ENCODE measurements around the gene CNTN5. TPM values are rescaled to one million over a fixed set of nuclear protein-coding genes. Genes with fewer than 3 reads are reported as not detected.

Gene CNTN5
- total RNA-seq, 1 donor from 2014 or later, result 17.7 TPM

- Mint-ChIP-seq H3K36me3 (no peaks in the 10 kb centered on the region), H3K27ac (no peak overlapping the region), H3K27me3 (ENCODE audit: low read depth) (no peaks in the 10 kb centered on the region)
Measured at GRCh38 chr11:99244613-99245012, 223.9 kb downstream of the CNTN5 start.

DNA sequence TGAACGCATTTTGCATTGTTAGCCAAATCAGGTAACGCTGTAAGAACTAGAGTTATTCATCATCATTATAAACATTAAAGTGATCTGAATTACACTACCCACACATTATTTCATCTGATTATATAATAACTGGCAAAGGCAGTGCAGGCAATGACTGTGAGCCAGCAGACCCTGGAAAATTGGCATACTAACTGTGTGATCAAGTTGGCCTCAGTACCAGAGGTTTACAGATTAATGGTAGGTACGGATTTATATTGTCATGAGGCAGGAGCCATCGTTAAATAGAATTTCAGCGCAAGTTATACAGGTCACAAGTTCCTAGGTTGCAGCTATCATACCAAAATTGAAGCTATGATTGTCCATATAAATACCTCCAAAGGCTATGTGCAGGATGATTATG is 225.4 kb downstream of the CNTN5 start:
- H3K27me3 Mint-ChIP-seq (ENCODE audit: low read depth), result no peaks in the 10 kb centered on the region
- no peak for DNase-seq (ENCODE audit: low spot score in 2 of 2, unreplicated experiment in 2 of 2)
- H3K36me3 Mint-ChIP-seq, result no peaks in the 10 kb centered on the region
- H3K27ac Mint-ChIP-seq, result no peak overlapping the region
- H3K9me3 Mint-ChIP-seq, result peaks cover 9% of the 10 kb centered on the region
- no peak for TF ChIP-seq CTCF (IDR thresholded peaks at IDR 0.05; ENCODE audit: unreplicated experiment)
- no peaks in the 10 kb centered on the region for H3K4me1 Mint-ChIP-seq
- no peak overlapping the region for H3K4me3 Mint-ChIP-seq

More at GRCh38 chr11:99244613-99245012, 223.9 kb downstream of the CNTN5 start:
- Mint-ChIP-seq H3K4me1 (no peaks in the 10 kb centered on the region), H3K4me3 (no peak overlapping the region), H3K9me3 (peaks cover 9% of the 10 kb centered on the region)
- TF ChIP-seq CTCF (IDR thresholded peaks at IDR 0.05; ENCODE audit: unreplicated experiment), result no peak
- DNase-seq (ENCODE audit: low spot score in 2 of 2, unreplicated experiment in 2 of 2), result no peak

DNA sequence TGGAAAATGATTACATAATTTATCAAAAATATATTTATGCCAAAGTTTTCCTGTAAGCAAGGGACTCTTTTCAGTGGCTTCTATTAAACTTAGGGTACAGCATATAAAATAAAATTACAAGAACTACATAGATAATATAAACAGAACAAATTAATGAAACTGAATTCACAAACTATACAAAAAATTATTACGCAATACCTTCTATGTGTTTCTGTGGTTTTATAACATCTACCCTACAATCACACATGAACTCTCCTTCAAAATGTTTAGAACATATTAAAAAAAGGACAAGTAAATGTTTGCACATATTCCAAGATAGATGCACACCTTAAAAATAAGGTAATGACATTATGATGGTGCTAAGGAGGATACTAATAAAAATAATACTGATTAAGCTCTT is 235.9 kb downstream of the CNTN5 start:
- Mint-ChIP-seq H3K4me1 (no peaks in the 10 kb centered on the region), H3K36me3 (no peaks in the 10 kb centered on the region), H3K4me3 (no peak overlapping the region), H3K27ac (no peak overlapping the region), H3K9me3 (no peaks in the 10 kb centered on the region), H3K27me3 (ENCODE audit: low read depth) (no peaks in the 10 kb centered on the region)
- DNase-seq (ENCODE audit: low spot score in 2 of 2, unreplicated experiment in 2 of 2), result no peak
- TF ChIP-seq CTCF (IDR thresholded peaks at IDR 0.05; ENCODE audit: unreplicated experiment), result no peak

DNA sequence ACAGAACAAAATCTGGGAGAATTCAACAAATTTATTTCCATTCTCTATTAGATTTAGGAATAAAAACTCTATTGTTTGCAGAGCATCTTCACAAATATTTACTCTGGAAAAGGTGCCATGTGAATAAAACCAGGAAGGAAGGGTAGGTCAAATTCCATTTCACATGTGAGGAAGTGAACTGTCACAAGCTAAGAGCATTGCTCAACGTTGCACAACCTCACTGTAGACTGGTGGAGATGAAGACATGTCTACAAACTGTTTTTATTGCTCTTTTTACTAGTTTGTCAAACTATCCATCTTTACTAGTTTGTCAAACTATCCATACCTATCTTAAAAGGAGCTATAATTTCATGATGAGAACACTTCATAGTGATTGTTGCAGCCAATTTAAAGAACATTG is 236.4 kb downstream of the CNTN5 start:
- no peak overlapping the region for H3K4me3 Mint-ChIP-seq
- TF ChIP-seq CTCF (IDR thresholded peaks at IDR 0.05; ENCODE audit: unreplicated experiment), result no peak
- H3K27me3 Mint-ChIP-seq (ENCODE audit: low read depth), result no peaks in the 10 kb centered on the region
- no peaks in the 10 kb centered on the region for H3K4me1 Mint-ChIP-seq
- no peaks in the 10 kb centered on the region for H3K36me3 Mint-ChIP-seq
- H3K27ac Mint-ChIP-seq, result no peak overlapping the region
- H3K9me3 Mint-ChIP-seq, result no peaks in the 10 kb centered on the region
- no peak for DNase-seq (ENCODE audit: low spot score in 2 of 2, unreplicated experiment in 2 of 2)

DNA sequence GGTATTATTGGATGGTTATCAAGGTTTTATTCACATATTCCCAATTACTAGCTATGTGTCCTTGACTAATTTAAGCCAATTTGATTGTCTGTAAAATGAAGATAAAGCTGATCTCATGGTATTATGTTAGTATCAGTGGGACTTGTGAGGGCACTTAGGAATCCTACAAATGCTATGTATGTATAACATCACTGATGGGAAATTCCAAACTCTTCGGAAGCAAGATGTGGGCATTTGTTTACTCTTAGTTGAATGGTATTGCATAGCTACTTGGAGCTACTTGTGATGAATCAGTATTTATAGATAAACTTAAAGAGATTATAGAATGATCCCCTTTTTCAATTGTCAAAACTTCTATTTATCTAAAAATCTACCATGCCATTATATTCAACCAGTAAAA is 239.9 kb downstream of the CNTN5 start:
- Mint-ChIP-seq H3K4me1 (no peaks in the 10 kb centered on the region), H3K27me3 (ENCODE audit: low read depth) (no peaks in the 10 kb centered on the region), H3K27ac (no peak overlapping the region), H3K9me3 (no peaks in the 10 kb centered on the region), H3K4me3 (no peak overlapping the region), H3K36me3 (no peaks in the 10 kb centered on the region)
- DNase-seq (ENCODE audit: low spot score in 2 of 2, unreplicated experiment in 2 of 2), result no peak
- no peak for TF ChIP-seq CTCF (IDR thresholded peaks at IDR 0.05; ENCODE audit: unreplicated experiment)

GRCh38 chr11:99268886-99269285 is 248.1 kb downstream of the CNTN5 start:
- H3K4me1 Mint-ChIP-seq, result peaks cover 6% of the 10 kb centered on the region
- no peak overlapping the region for H3K4me3 Mint-ChIP-seq
- H3K36me3 Mint-ChIP-seq, result no peaks in the 10 kb centered on the region
- no peak for DNase-seq (ENCODE audit: low spot score in 2 of 2, unreplicated experiment in 2 of 2)
- no peaks in the 10 kb centered on the region for H3K27me3 Mint-ChIP-seq (ENCODE audit: low read depth)
- no peak for TF ChIP-seq CTCF (IDR thresholded peaks at IDR 0.05; ENCODE audit: unreplicated experiment)
- H3K27ac Mint-ChIP-seq, result no peak overlapping the region
- no peaks in the 10 kb centered on the region for H3K9me3 Mint-ChIP-seq
